NCI-H1694 treated with DMSO at 0.1 percent for 48 hours (cell line): ENCODE results near the gene SCN5A.

Experiments used
- DNase-seq: peaks from one replicate; lab custom pipeline; 2025; lab: John Stamatoyannopoulos, UW

The SCN5A gene

DNA sequence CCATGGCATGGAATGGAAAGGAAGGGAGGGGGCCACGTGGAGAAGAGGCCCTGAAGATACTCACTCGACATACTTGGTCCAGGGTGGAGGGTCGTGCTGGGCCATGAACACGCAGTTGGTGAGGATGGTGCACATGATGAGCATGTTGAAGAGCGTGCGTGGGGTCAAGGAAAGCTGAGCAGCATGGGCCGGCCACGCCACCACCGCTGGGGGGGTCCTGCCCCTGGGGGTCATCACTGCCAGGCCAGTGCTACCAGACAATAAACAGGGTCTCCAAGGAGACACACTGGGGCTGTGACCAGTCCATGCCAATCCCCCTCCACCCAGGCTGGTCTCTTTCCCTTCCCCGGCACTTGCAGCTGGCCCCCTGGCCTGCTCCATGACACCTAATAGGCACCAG is 27.2 kb downstream of the SCN5A start:
- DNase-seq = no peak

DNA sequence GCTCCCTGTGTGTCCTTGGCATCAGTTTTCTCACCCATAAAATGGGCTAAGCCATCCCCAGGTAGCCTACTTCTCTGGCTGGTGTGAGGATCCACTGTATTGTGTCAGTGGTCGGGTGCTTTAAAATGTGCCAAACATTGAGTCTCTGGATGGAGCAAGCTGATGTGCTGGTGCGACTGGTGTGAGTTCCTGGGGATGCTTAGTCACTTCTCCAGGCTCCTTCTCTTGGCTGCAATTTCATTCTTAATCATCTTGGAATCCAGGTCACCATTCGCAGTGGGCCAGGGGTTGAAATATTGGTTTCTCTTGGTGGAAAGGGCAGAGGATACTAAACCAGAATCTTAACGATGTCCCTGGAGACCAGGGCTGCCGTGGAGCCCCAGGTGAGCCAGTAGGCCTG is 29.3 kb downstream of the SCN5A start:
- DNase-seq = no peak

DNA sequence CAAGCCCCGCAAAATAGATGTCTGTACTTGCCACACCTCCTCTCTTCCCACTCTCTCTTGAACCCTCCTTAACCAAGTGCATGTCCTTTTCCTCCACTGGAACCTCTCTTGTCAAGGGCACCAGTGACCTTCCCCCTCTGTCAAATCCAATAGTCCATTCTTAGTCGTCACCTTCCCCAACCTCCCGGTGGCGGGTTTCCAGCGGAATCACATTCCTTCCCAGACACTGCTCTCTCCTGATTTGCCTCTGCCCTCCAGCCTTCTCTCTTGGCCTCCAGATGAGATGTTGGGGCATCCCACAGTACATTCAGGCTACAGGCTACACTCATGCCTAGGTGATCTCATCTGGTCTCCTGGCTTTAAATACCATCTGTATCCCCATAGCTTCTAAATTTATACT is 31.1 kb downstream of the SCN5A start:
- no peak for DNase-seq

DNA sequence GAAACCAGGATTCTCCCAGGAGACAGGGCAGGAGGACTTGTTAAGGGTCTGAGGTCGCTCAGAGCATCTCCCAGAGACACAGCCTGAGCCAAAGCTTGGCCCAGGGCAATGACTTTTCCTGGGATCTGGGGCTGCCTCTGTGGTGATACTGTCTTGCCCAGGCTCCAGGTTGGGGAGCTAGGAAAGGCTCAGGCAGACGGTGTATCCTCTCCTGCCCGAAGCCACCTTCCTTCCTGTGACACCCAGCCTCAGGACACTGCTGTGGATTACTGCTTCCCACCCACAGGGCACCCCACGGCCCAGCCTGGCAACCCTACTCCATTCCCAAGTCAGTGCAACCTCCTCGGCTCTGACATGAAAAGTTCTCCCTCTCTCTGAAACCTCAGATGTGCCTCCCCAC is 31.9 kb downstream of the SCN5A start:
- DNase-seq = no peak

DNA sequence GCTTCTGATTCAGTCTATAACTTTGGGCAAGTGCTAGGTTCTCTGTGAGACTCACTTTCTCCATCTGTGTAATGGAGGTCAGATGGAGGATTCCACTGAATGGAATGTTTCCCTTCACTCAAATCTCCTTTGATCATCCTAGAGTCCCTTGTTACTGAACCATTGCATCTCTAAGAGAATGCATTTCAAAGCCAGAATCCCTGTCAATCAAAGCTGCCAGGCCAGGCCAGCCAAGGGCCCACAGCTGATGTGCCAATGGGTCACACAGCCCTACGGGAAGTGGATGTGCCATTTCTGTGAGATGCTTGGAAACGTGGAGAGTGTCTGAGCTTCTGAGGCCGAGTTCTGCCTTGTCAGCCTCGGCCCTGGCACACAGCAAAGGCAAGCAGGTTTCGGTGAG is 32.4 kb downstream of the SCN5A start:
- no peak for DNase-seq

DNA sequence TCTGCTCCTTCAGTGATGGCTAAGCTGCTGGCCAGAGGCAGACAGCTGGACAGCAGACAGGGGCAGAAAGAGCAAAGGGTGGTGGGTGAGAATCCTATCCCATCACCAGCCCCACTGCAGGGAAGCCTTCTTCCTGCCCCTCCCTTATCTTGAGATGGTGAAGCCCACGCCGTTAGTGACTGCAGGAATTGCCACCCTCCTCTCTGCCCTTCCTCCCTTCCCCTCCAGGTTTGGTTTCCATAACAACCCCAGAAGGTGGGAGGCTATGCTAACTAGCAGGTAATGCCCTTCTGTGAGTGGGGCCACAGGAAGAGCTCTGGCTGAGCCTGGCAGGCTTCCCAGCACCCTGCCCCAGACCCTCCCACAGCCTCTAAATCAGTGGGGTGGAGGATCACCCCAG is 32.8 kb downstream of the SCN5A start:
- DNase-seq = no peak

DNA sequence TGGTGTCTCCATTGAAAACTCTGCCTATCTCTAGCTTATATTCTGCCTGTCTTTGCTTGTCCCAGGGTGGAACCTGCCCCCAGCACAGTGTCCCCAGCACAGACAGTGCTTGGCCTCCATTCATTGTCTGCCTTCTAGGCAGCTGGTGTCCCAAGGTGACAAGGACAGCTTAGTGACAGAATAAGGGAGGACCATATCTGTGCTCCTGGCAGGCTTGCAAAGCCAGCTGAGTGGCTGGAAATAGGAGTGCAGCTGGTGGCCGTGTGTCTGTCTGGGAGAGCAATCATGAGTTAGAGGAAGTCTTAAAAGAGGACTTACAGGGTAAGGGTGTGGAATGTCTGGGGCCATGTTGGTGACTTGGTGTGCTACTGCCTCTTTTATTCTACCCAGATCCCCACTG is 33.4 kb downstream of the SCN5A start:
- no peak for DNase-seq

DNA sequence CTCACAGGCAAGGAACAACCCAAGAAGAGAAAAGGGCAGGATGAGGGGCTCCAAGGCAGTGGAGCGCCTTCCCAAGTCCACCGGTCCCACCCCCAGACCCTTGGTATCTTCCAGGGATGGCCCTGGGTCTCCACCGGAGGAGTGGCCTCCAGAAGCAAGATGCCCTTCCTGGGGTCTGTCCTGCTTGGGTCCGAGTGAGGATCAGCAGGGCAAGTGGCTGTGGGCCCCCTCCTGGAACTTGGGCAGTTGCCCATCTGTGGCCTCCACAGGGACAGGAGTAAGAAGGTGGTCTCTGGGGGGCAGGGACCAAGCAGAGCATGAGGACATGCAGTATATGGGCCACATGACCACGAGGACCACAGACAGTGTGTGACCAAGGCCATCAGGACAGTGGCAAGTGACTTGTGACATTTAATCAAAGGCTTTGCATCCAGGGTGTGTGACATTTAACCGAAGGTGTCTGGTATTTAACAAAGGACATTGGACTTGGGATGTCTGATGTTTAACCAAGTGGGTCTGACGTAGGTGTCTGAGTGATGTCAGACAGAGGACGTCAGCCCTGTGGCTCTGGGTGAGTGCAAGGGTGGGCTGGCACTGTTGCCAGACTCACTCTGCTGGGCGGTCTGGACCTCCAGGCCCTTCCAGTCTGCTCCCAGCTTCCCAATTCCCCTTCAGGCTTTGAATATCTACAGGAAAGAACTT is 34.7 kb downstream of the SCN5A start:
- no peak for DNase-seq

DNA sequence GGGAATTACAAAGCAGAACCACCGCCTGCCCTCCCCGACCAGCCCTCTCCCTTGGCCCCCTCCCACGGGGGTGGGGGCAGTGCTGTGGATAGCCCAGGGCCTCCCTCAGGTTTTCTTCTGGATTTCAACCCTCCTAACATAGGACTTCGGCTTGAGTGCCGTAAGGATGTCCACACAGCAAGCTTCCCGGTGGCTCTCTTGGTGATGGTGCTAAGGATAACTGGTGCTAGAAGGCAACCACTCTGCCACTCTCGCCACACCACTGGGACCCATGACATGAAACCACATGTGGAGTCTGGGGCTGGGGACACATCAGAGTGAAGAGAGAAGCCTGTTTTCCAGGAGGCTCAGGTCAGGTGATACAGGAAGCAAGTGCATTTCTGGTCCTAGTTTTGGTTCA is 35.4 kb downstream of the SCN5A start:
- no peak for DNase-seq

DNA sequence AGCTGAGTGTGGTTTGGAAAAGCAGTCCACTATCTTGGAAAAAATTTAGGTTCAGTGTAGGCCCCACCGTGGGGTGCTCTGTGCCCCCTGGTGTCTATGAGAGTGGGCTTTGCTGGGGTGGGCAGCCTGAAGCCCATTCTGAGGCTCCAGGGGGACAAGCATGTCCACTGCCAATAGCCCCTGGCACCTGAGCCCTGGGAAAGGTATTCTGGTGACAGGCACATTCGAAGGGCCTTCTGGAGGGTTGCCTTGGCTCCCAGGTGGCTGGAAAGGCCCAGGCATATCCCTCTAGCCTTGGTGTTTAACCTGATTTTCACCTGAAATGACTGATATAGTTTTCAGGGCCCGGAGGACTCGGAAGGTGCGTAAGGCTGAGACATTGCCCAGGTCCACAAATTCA is 36.1 kb downstream of the SCN5A start:
- no peak for DNase-seq

DNA sequence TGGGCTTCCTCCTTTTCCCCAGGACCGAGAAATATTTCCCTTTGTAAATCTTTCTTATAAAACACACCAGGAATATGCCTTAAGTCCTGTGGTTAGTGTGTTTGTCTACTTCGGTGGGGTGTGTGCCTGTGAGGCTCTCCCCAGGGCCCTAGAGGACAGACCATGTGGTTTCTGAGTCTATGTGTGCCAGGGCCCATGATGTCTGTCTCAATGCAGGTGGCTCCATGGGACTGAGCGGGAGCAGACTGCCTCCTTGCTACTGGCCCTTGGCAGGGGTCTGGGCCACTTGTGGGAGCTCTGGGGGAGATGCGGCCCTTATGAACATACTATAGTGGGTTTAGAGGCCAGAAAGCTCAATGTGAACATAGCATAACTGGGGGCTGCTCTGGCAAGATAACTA is 37.6 kb downstream of the SCN5A start:
- no peak for DNase-seq

DNA sequence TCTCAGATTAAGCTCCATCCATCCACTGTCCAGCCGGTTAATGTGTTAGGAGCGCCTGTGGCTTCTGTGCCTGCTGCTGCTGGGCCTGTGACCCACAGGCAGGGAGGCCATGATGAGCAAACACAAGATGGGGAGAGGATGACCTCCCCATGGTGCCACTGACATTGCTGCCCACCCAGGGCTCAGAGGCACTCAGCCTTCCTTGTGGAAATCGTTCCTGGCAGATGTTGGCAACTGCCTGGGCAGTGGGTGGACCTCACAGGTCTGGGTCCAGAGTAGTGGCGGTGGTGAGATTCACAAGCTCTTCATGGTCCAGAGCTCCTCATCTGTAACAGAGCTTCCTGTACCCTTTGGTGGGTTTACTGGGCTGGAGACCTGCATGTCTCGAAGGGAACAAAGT is 38.6 kb downstream of the SCN5A start:
- no peak for DNase-seq

DNA sequence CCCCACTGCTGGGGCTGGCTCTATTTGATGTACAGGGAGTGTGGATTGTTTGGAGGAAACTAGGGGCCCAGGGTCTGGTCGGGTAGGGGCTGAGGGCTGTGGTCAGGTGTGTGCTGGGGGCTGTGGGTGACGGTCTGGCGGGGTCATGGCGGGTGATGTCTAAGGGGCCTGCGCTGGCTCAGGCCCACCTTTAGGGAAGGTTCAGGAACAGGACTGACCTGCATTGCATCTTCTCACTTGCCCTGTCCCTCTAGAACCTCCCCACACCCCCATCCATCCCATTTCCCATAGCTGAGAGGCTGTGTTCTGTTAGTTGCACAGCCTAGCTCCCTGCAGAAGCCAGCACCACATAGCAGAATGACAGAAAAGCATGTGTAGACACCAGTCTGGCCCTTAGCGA is 39.1 kb downstream of the SCN5A start:
- no peak for DNase-seq

DNA sequence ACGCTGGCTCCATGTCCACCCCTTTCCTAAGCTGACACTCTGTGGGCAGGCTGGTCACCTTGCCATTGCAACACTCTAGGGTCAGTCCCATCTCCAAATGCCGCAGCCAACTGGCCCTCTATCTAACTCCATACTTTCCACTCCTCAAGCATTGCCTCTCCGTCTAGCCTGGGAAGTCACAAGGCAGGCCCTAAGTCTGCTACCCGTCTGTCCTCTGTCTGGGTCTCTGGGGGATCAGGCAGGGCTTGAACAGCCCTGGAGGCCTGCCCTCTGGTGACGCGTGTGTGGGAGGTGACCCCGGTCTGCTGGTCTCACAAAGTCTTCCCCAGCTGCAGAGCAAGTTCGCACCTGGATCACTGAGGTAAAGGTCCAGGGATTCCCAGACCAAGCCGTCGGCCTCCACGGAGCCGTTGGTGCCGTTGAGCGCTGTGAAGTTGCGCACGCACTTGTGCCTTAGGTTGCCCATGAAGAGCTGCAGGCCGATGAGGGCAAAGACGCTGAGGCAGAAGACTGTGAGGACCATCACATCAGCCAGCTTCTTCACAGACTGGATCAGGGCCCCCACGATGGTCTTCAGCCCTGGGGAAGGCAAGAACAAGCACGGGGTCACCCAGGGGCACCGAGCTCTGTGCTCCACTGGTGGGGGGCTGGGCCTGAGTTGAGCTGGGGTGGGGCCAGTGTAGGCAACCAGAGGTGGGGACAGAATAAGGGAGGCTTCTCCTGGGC is 39.9 kb downstream of the SCN5A start:
- DNase-seq = no peak

DNA sequence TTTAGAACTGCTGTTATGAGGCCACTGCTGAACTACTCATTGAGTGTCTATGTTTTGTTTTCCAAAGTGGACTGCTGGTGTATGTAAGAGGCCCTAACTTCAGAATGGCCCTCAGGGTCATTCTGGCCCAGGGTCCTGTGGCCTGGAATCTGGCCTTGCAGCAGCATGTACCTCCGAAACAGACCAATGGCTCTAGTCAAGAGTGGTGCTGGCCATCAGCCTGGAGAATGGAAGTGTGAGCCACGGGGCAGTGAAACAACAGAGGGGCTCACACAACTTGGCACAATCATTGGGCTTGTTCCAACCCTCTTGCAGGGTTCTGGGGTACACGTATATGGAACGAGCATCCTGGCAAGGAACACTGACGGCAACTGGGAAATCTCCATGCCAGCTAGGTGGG is 40.5 kb downstream of the SCN5A start:
- no peak for DNase-seq

DNA sequence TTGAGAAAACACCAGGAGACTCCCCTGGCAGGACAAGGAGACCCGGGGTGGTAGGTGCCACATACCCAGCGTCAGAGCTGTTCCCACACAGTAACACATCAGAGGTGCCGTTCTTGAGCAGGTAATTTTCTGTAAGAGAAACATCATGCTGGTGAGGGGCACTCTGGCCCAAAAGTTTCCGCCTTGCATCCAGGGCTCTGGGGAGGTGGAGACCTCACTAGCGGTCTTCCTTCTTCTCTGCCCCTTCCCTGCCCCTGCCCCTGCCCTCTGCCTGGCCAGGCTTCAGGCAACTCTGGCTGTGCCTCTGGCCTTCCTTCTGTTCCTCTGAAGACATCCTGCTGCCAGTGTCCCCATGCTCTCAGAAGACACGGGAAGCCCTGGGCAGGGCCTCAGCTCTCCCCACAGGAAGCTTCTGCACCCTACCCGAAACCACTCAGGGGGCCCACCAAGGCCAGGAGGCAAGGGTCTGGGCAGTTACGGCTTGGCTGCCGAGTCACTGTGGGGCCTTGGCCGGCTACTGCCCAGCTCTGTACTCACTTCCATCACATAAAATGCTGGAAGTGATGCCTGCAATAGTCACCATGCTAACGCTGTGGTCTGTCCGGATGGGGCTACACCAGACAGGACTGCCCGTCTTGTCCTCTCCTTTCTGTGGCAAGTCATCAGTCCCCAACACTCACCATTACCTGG is 41.3 kb downstream of the SCN5A start:
- DNase-seq = no peak

DNA sequence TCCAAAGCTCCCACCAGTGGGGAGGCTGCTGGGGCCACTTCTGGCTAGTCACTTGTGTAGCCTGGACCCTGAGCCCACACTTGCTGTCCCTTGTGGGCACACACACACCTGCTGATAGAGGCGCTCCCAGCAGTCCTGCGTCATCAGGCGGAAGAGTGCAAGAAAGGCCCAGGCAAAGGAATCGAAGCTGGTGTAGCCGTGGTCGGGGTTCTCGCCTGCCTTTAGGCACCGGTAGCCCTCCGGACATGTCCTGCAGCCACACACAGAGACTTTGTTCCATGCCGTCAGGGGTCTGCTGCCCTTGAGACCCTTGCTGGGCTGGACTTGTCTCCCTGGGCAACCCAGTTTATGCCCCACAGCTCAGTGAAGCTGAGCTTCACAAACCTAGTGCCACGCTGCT is 42.9 kb downstream of the SCN5A start:
- no peak for DNase-seq

DNA sequence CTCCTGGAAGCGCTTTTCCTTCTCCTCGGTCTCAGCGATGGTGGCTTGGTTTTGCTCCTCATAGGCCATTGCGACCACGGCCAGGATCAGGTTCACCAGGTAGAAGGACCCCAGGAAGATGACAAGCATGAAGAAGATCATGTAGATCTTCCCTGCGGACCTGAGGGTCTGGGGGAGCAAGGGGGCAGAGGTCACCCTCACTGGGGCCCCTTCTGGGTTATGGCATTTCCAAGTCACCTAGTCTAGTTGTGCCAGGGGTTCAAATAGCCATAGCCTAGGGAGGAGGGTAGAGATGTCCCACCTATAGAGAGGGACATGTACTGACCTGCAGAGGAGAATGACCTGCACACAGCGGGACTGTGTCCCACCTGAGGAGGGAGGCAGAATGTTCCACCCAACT is 43.5 kb downstream of the SCN5A start:
- no peak for DNase-seq

DNA sequence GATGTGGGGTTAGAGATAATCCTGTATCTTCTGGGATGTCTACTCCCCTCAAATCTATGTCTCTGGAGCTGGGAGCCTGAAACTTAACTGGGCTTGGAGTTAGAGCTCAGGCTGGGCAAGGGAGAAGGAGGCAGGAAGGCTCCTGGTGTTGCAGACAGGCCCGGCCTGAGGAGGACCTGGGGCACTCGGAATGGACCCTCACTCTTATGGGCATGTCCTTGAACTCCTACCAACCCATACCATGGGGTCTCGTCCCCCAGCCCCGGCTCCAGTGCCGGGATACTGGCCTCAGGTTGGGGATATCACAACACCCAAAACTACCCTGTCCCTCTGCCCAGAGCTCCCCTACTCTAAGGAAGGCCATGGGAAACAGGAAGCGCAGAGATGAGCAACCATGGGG is 45.2 kb downstream of the SCN5A start:
- DNase-seq = no peak

DNA sequence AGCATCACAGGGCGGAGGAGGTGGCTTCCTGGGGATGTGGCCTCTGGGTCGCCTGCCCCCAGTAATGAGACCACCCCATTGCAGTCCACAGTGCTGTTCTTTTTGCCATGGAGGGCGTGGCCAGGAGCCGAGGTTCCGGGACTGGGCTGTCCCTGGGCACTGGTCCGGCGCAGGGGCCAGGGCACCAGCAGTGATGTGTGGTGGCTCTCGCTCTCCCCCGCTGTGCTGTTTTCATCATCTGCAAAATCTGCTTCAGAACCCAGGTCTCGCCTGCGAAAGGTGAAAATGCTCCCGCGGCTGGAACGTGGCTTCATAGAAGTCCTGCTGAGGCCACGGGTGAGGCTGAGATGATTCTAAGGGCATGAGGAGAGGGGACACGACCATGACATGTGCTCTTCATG is 45.8 kb downstream of the SCN5A start:
- DNase-seq = no peak

DNA sequence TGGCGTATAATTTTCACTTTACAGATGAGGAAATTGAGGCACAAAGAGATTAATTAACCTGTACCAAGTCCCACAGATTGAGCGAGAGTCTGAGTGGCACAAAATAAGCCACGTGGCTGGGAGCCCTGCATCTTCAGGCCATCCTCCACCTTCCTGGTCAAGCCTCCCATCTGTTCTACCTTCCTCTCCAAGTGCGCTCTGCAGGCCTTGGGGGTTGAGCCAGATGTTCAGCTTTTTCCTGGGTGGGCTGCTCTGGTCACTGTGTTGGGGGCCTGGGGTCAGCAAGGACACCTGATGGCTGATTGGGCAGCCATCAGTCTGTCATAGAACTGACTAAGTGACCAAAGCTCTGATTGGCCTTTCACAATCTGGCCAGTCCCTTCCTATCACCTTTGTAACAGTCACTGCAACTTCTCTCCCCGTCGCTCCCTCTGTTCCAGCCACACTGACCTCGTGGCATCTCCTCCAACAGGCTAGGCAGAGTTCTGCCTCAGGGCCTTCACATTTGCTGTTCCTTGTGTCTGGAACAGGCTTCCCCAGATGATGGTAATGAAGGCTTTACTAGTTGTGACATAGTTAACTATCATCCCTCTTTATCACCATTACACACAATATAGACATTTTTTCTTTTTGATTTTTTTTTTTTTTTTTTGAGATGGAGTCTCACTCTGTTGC is 46.8 kb downstream of the SCN5A start:
- no peak for DNase-seq

DNA sequence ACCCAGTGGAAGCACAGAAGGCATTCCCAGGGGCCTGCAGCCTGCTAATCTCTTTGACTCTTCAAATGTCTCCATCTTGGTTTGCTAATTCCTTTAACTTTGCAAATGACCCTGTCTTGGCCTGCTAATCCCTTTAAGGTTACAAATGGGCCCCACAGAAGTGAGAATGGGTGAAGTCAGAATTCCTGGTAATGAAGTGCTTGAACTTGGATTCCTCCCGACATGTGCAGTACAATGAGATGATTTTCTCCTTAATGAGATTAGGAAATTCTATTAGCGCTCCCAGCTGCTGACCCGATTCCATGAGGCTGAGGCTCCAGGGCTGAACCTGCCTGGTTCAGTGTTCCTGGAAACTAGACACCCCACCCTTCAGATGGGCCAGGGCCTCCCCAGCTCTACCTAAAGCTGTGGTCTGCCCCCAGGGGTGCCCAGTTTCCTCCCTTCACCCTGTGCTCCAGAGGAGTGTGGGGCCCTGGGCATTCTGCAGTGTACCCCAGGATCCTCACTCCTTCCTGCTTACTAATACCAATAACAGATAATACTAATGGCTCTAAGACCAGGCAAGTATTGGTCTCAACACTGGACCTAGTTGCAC is 47.4 kb downstream of the SCN5A start:
- DNase-seq = no peak

DNA sequence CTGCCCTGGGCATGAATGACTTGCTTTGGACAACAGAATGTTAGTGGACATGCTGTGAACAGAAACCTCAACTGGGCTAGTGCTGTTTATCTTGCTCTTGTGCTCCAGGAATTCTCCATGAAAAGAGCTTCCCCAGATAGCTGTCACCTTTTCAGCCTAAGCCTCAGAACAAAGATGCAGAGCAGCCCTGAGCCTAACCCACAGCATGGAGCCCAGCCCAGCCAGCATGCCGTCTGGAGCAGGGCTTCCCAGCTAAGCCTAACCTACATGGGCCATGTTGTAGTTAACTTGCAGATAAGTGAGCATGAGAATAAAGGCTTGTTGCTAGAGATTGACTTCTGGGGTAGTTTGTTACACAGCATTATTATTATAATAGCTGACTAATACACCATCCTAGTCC is 48.9 kb downstream of the SCN5A start:
- DNase-seq = no peak
